Mesenchymal stem cell (in vitro differentiated cells and primary cell): ENCODE measurements around the gene KCNK5.

ENCODE experiments used
- DNase-seq: peaks from one replicate; pipeline ENCODE4 v3.0.0-alpha.2; 2013
- H2AFZ ChIP-seq: one replicate; pipeline ENCODE4 v1.6.1; 2013; ENCODE audit warnings: low read depth, mild to moderate bottlenecking, control low read depth, inconsistent platforms, low read length, moderate library complexity
- H2AK5ac ChIP-seq: 2 replicates; pipeline ENCODE4 v1.6.1; 2013; ENCODE audit warnings: low read length, moderate library complexity, mild to moderate bottlenecking, inconsistent platforms; ENCODE audit not compliant: severe bottlenecking
- H2BK120ac ChIP-seq: one replicate; pipeline ENCODE4 v1.6.1; 2013; ENCODE audit warnings: low read depth, mild to moderate bottlenecking, inconsistent platforms, low read length, moderate library complexity
- H2BK12ac ChIP-seq, 2 experiments: one replicate each; pipeline ENCODE4 v1.6.1; 2013; ENCODE audit warnings: inconsistent platforms in 2 of 2, low read length in 2 of 2, mild to moderate bottlenecking in 2 of 2, moderate library complexity in 2 of 2, control low read depth in 1 of 2
- H2BK15ac ChIP-seq: one replicate; pipeline ENCODE4 v1.6.1; 2013; ENCODE audit warnings: mild to moderate bottlenecking, low read depth, inconsistent platforms; ENCODE audit not compliant: poor library complexity, severe bottlenecking
- H2BK5ac ChIP-seq: 2 replicates; pipeline ENCODE4 v1.6.1; 2013; ENCODE audit warnings: low read depth, mild to moderate bottlenecking, low read length, control low read depth, inconsistent platforms; ENCODE audit not compliant: poor library complexity, severe bottlenecking
- H3K14ac ChIP-seq, 2 experiments: one replicate each; pipeline ENCODE4 v1.6.1; 2013; ENCODE audit warnings: inconsistent platforms in 2 of 2, low read length in 2 of 2, control low read depth in 1 of 2, mild to moderate bottlenecking in 1 of 2, moderate library complexity in 1 of 2
- H3K18ac ChIP-seq, 2 experiments: one replicate each; pipeline ENCODE4 v1.6.1; 2013; ENCODE audit warnings: inconsistent platforms in 2 of 2, low read length in 2 of 2, control low read depth in 1 of 2, low read depth in 1 of 2, mild to moderate bottlenecking in 1 of 2
- H3K23ac ChIP-seq, 2 experiments: one replicate each; pipeline ENCODE4 v1.6.1; 2013; ENCODE audit warnings: inconsistent platforms in 2 of 2, low read length in 2 of 2, mild to moderate bottlenecking in 2 of 2, moderate library complexity in 2 of 2, control low read depth in 1 of 2
- H3K27ac ChIP-seq: 2 replicates; pipeline ENCODE4 v1.5.1; 2013; ENCODE audit warnings: mild to moderate bottlenecking, moderate library complexity, low read length, control low read depth, inconsistent platforms; ENCODE audit not compliant: poor library complexity, severe bottlenecking
- H3K27me3 ChIP-seq, 2 experiments: 2 replicates each; pipeline versions ENCODE4 v1.6.1 to v1.7.0; 2013; ENCODE audit warnings: low read length in 2 of 2, mild to moderate bottlenecking in 2 of 2, moderate library complexity in 2 of 2, control low read depth in 1 of 2, inconsistent platforms in 1 of 2; ENCODE audit not compliant: control insufficient read depth in 1 of 2, insufficient read depth in 1 of 2
- H3K36me3 ChIP-seq, 2 experiments: 2 replicates each; pipeline versions ENCODE4 v1.6.1 to v1.7.0; 2013; ENCODE audit warnings: low read length in 2 of 2, control low read depth in 1 of 2, inconsistent platforms in 1 of 2, low read depth in 1 of 2, mild to moderate bottlenecking in 1 of 2; ENCODE audit not compliant: insufficient read depth in 2 of 2, control insufficient read depth in 1 of 2
- H3K4ac ChIP-seq, 2 experiments: one replicate each; pipeline ENCODE4 v1.6.1; 2013; ENCODE audit warnings: inconsistent platforms in 2 of 2, low read length in 2 of 2, mild to moderate bottlenecking in 2 of 2, moderate library complexity in 2 of 2, control low read depth in 1 of 2, low read depth in 1 of 2
- H3K4me1 ChIP-seq: 2 replicates; pipeline ENCODE4 v1.6.1; 2013; ENCODE audit warnings: low read depth, low read length, control low read depth; ENCODE audit not compliant: control insufficient read depth, insufficient read depth
- H3K4me2 ChIP-seq: 2 replicates; pipeline ENCODE4 v1.6.1; 2013; ENCODE audit warnings: low read length, mild to moderate bottlenecking, inconsistent platforms; ENCODE audit not compliant: poor library complexity, severe bottlenecking
- H3K4me3 ChIP-seq, 2 experiments: 2 replicates each; pipeline versions ENCODE4 v1.5.1 to v1.7.0; 2013; ENCODE audit warnings: low read length in 2 of 2, mild to moderate bottlenecking in 2 of 2, control low read depth in 1 of 2, low read depth in 1 of 2; ENCODE audit not compliant: insufficient read depth in 1 of 2
- H3K79me1 ChIP-seq: replicated peaks from 2 replicates; pipeline ENCODE4 v1.6.1; 2013; ENCODE audit warnings: mild to moderate bottlenecking, control low read depth, low read length, inconsistent platforms; ENCODE audit not compliant: poor library complexity, severe bottlenecking
- H3K9ac ChIP-seq: 2 replicates; pipeline ENCODE4 v1.7.0; 2013; ENCODE audit warnings: mild to moderate bottlenecking, low read length, moderate library complexity
- H3K9me3 ChIP-seq: 2 replicates; pipeline ENCODE4 v1.7.0; 2013; ENCODE audit warnings: mild to moderate bottlenecking, low read length; ENCODE audit not compliant: control insufficient read depth
- H4K8ac ChIP-seq: one replicate; pipeline ENCODE4 v1.6.1; 2013; ENCODE audit warnings: inconsistent platforms, mild to moderate bottlenecking, low read length, moderate library complexity
- H4K91ac ChIP-seq: one replicate; pipeline ENCODE4 v1.6.1; 2013; ENCODE audit warnings: mild to moderate bottlenecking, low read length, inconsistent platforms
- WGBS: methylation state at CpG from one replicate; pipeline ENCODE4 v1.1.7; 2013; ENCODE audit warnings: mixed read lengths; 5-methylcytosine and 5-hydroxymethylcytosine counted together

Gene KCNK5

DNA sequence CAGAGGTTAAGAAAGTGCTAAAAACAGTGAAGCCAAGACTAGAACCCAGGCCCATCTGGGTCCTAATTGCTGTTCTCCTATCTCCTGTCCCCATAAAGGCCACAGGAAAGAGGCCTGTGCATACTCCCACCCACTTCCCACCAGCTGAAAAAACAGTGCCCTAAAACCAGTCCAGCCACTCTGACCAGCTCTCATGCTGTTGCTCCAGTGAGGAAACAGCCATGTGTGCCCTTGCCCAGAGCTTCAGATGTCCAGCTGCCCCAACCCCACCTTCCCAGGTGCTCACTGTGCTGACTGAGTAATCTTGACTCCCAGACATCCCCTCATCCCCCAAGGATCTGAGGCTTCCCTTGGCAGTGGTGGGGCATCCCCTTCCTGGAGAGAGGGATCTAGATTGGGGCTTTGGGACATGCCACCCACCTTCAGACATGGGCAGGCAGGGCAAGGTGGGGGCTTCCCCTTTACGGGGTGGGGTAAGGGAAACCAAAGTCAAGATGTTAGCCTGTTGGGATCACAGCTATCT, 28.7 kb downstream of the KCNK5 start:
- H3K4ac ChIP-seq = no peak overlapping the region
- no peak overlapping the region for H3K4me2 ChIP-seq
- H3K27ac ChIP-seq = no peak overlapping the region
- H3K23ac ChIP-seq = no peak overlapping the region
- DNase-seq = no peak
- no peak overlapping the region for H2AFZ ChIP-seq
- no peak overlapping the region for H2BK5ac ChIP-seq
- no peak overlapping the region for H4K8ac ChIP-seq
- no peaks in the 10 kb centered on the region for H3K4me1 ChIP-seq
- no peak overlapping the region for H4K91ac ChIP-seq
- no peaks in the 10 kb centered on the region for H3K36me3 ChIP-seq
- no peak overlapping the region for H2AK5ac ChIP-seq
- H2BK12ac ChIP-seq = no peak overlapping the region
- no peaks in the 10 kb centered on the region for H3K9me3 ChIP-seq
- H3K9ac ChIP-seq = no peak overlapping the region
- H2BK120ac ChIP-seq = no peak overlapping the region
- peak overlapping the region in 1 of 2 experiments; percentile 63 for H3K14ac ChIP-seq
- no peaks in the 10 kb centered on the region for H3K79me1 ChIP-seq
- no peak overlapping the region for H3K4me3 ChIP-seq
- no peak overlapping the region for H3K18ac ChIP-seq
- no peak overlapping the region for H2BK15ac ChIP-seq
- no peaks in the 10 kb centered on the region for H3K27me3 ChIP-seq
- WGBS = no CpG with 5 or more reads among the region's 1 CpG

DNA sequence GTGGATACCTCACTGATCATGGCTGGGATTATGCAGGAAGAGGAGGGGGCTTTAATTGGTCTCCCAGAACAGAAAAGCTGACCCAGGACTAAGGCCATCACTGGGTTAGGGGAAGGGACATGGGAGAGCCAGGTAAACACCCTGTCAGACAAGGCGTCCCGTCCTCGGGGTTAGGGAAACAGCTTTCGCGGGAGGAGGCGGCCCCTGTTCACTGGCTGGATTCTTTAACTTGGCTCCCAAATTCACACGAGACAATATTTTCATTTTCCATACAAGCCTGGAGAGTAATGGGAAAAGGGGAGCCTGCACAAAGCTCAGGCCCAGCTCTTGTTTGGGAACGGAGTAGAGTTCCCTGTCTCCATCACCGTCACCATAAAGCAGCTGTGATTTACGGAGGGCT, 29.3 kb downstream of the KCNK5 start:
- WGBS = 83% methylated on average over 9 of the region's 10 CpGs
- H3K27ac ChIP-seq = no peak overlapping the region
- H3K9ac ChIP-seq = no peak overlapping the region
- no peak overlapping the region for H2BK12ac ChIP-seq
- H2AK5ac ChIP-seq = no peak overlapping the region
- H3K36me3 ChIP-seq = peaks cover 0 to 3% of the 10 kb centered on the region in 2 experiments
- H4K91ac ChIP-seq = no peak overlapping the region
- H3K18ac ChIP-seq = no peak overlapping the region
- H3K4me3 ChIP-seq = no peak overlapping the region
- no peak overlapping the region for H3K4me2 ChIP-seq
- no peaks in the 10 kb centered on the region for H3K27me3 ChIP-seq
- no peak overlapping the region for H2BK120ac ChIP-seq
- no peak overlapping the region for H4K8ac ChIP-seq
- H3K9me3 ChIP-seq = peaks cover 3% of the 10 kb centered on the region
- no peaks in the 10 kb centered on the region for H3K79me1 ChIP-seq
- H2BK15ac ChIP-seq = no peak overlapping the region
- no peak overlapping the region for H2AFZ ChIP-seq
- no peak overlapping the region for H2BK5ac ChIP-seq
- no peak overlapping the region for H3K4ac ChIP-seq
- H3K23ac ChIP-seq = no peak overlapping the region
- H3K14ac ChIP-seq = peak overlapping the region in 1 of 2 experiments; percentile 37
- no peaks in the 10 kb centered on the region for H3K4me1 ChIP-seq
- DNase-seq = no peak

DNA sequence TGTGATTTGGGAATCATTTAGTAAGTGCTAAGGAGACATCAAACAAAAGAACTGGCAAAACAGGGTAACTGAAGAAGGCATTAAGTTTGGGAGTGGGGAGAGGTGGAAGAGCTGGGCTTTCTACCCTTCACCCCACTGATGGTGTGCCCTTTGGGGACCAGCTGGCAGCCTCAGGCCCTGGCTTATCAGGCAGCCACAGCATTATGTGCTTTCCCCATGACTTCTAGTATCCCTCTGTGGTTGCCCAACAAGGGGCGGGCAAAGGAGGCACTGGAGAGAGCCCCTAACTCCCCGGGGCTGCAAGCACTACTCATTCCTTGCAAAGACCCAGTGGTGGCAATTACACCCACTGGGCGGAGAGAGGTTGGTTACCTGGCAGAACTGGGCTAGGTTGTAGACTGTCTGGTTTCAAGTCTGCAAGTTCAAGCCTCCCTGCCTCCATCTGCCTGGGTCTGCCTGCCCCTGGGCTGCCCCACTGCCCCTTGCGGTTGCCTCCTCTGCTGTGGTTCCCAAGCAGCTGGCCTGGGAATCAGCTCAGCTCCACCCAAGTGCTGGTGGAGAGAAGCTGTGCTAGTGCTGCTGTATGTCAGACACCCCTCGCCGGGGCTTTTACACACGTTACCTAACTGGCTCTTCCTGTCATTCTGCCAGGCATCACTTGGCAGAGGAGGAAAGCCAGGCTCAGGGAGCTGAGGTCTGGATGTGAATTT, 29.9 kb downstream of the KCNK5 start:
- H3K27me3 ChIP-seq = no peaks in the 10 kb centered on the region
- H2BK12ac ChIP-seq = no peak overlapping the region
- no peak overlapping the region for H2BK15ac ChIP-seq
- H3K18ac ChIP-seq = no peak overlapping the region
- no peak overlapping the region for H3K9ac ChIP-seq
- no peak overlapping the region for H3K4ac ChIP-seq
- H2AK5ac ChIP-seq = no peak overlapping the region
- H2BK120ac ChIP-seq = no peak overlapping the region
- H3K9me3 ChIP-seq = peaks cover 6% of the 10 kb centered on the region
- H3K4me1 ChIP-seq = no peaks in the 10 kb centered on the region
- no peak overlapping the region for H4K8ac ChIP-seq
- no peak overlapping the region for H3K27ac ChIP-seq
- H4K91ac ChIP-seq = no peak overlapping the region
- 89% methylated on average over 7 of the region's 7 CpGs for WGBS
- no peak overlapping the region for H3K4me3 ChIP-seq
- H3K4me2 ChIP-seq = no peak overlapping the region
- peaks cover 0 to 8% of the 10 kb centered on the region in 2 experiments for H3K36me3 ChIP-seq
- peak overlapping the region in 1 of 2 experiments; percentile 37 for H3K14ac ChIP-seq
- H3K79me1 ChIP-seq = no peaks in the 10 kb centered on the region
- no peak overlapping the region for H2BK5ac ChIP-seq
- no peak overlapping the region for H2AFZ ChIP-seq
- H3K23ac ChIP-seq = no peak overlapping the region
- DNase-seq = no peak

DNA sequence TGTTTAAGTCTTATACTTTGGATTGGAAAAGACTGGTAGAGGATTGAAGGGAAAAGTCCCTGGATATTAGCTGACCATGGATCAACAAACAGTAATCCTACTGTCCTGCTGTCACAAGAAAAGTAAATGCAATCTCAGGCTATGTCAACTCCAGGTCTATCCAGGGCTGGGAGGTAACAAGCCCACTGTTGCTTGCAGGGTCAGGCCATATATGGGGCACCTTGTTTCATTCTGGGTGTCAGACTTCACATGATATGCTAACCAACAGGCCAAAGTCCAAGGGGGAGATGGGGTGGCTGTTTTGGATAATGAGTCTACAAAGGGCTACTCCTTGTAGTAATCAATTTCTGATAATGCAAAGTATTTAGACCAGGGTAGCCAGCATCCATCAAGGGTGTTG, 30.7 kb downstream of the KCNK5 start:
- Histone ChIP-seq H3K23ac (no peak overlapping the region), H2BK5ac (no peak overlapping the region), H3K18ac (no peak overlapping the region), H3K4me1 (no peaks in the 10 kb centered on the region), H3K9me3 (peaks cover 6% of the 10 kb centered on the region), H3K4me2 (no peak overlapping the region), H3K4ac (no peak overlapping the region), H2AFZ (no peak overlapping the region), H3K79me1 (no peaks in the 10 kb centered on the region), H2BK15ac (no peak overlapping the region), H4K91ac (no peak overlapping the region), H3K14ac (no peak overlapping the region), H3K9ac (no peak overlapping the region), H2BK120ac (no peak overlapping the region), H2AK5ac (no peak overlapping the region), H3K36me3 (peaks cover 0 to 13% of the 10 kb centered on the region in 2 experiments), H3K27me3 (no peaks in the 10 kb centered on the region), H3K4me3 (no peak overlapping the region), H3K27ac (no peak overlapping the region), H2BK12ac (no peak overlapping the region), H4K8ac (no peak overlapping the region)
- no peak for DNase-seq
